GM18873 (cell line): ENCODE data around the gene MFN1.
"Not testable (repeated sequence)": the region's sequence is repeated elsewhere in the genome, so short reads cannot be mapped to it uniquely, and the experiment has no call there.

Source experiments
- ATAC-seq: cut with Tn5 transposase; IDR thresholded peaks from one replicate; pipeline ENCODE4 v1.9.1; 2021; ENCODE audit warnings: mild to moderate bottlenecking, moderate library complexity, moderate number of reproducible peaks; ENCODE audit not compliant: unreplicated experiment, low FRiP score

MFN1 gene

GRCh38 chr3:179347345-179348194, at the start of gene MFN1:
Gene MFN1, plus strand, starts transcription at chr3:179347709. Its CDS starts 1,143 bp downstream, at chr3:179348852.
- ATAC-seq, result peak; percentile 93

- no peak for ATAC-seq
Observed at GRCh38 chr3:179297971-179298725, 49.4 kb upstream of the MFN1 start.

- no peak for ATAC-seq
Observed at GRCh38 chr3:179299316-179299715, 48.2 kb upstream of the MFN1 start.

GRCh38 chr3:179299999-179300613, 47.4 kb upstream of the MFN1 start:
- ATAC-seq, result peak; percentile 47

GRCh38 chr3:179301645-179302044, 45.9 kb upstream of the MFN1 start:
- no peak for ATAC-seq

- ATAC-seq, result no peak
Observed at GRCh38 chr3:179302111-179302510, 45.4 kb upstream of the MFN1 start.

- ATAC-seq, result no peak
Observed at GRCh38 chr3:179304605-179305004, 42.9 kb upstream of the MFN1 start.

GRCh38 chr3:179307362-179307761, 40.1 kb upstream of the MFN1 start:
- ATAC-seq, result not testable (repeated sequence)

- no peak for ATAC-seq
Observed at GRCh38 chr3:179308001-179308400, 39.5 kb upstream of the MFN1 start.

- peak; percentile 95 for ATAC-seq
Observed at GRCh38 chr3:179309225-179310078, 38.1 kb upstream of the MFN1 start.

- ATAC-seq, result no peak
Observed at GRCh38 chr3:179318876-179319275, 28.6 kb upstream of the MFN1 start.

- no peak for ATAC-seq
Observed at GRCh38 chr3:179321668-179322285, 25.7 kb upstream of the MFN1 start.

- ATAC-seq, result peak; percentile 56
Observed at GRCh38 chr3:179322286-179323196, 25.0 kb upstream of the MFN1 start, which contains the start of gene ZNF639. Gene ZNF639, plus strand, starts transcription at chr3:179323031. Its CDS starts 5,263 bp downstream, at chr3:179328294.

- ATAC-seq, result peak; percentile 36
Observed at GRCh38 chr3:179323197-179324110, 24.1 kb upstream of the MFN1 start.

GRCh38 chr3:179324270-179324754, 23.2 kb upstream of the MFN1 start:
- ATAC-seq, result no peak

GRCh38 chr3:179330438-179330837, 17.1 kb upstream of the MFN1 start:
- ATAC-seq, result no peak

- ATAC-seq, result no peak
Observed at GRCh38 chr3:179332240-179332639, 15.3 kb upstream of the MFN1 start.
